NB4 (cell line): ENCODE measurements around the gene KLF18.

ENCODE experiments used
- DNase-seq: peaks from one replicate; pipeline ENCODE4 v3.0.0; 2010; ENCODE audit warnings: low read depth
- H3K4me3 ChIP-seq: one replicate; pipeline ENCODE4 v1.5.1; 2011; ENCODE audit warnings: mild to moderate bottlenecking, low read depth, low read length, moderate library complexity
- CTCF ChIP-seq: IDR thresholded peaks from one replicate; pipeline ENCODE4 v1.5.1; 2012; ENCODE audit warnings: low read depth, low read length
- MAX ChIP-seq: IDR thresholded peaks from 2 replicates; pipeline ENCODE4 v1.6.1; 2011; ENCODE audit warnings: low read depth, low read length
- MYC ChIP-seq: IDR thresholded peaks from 2 replicates; pipeline ENCODE4 v1.6.1; 2011; ENCODE audit warnings: low read depth, low read length
- POLR2A ChIP-seq: IDR thresholded peaks from 2 replicates; pipeline ENCODE4 v1.6.1; 2011; ENCODE audit warnings: mild to moderate bottlenecking; ENCODE audit not compliant: insufficient read length; ENCODE audit errors: extremely low read depth

Gene KLF18

GRCh38 chr1:44114098-44114497 is 27.3 kb downstream of the KLF18 start:
- H3K4me3 ChIP-seq, result no peak overlapping the region
- no peak for DNase-seq
- TF ChIP-seq CTCF, result no peak
- TF ChIP-seq MYC, result no peak

- no peak for TF ChIP-seq MAX
- TF ChIP-seq POLR2A, result no peak
- TF ChIP-seq CTCF, result no peak
- TF ChIP-seq MYC, result no peak
- DNase-seq, result no peak
- no peak overlapping the region for H3K4me3 ChIP-seq
These were observed 28.3 kb downstream of the KLF18 start for GRCh38 chr1:44113095-44113609.

GRCh38 chr1:44112486-44112885 is 28.9 kb downstream of the KLF18 start:
- TF ChIP-seq CTCF (no peak), MAX (no peak), POLR2A (no peak), MYC (no peak)
- H3K4me3 ChIP-seq, result no peak overlapping the region
- DNase-seq, result no peak

GRCh38 chr1:44111861-44112260 is 29.6 kb downstream of the KLF18 start:
- no peak for DNase-seq
- TF ChIP-seq CTCF (no peak), MYC (no peak), POLR2A (no peak), MAX (no peak)

GRCh38 chr1:44110916-44111315 is 30.5 kb downstream of the KLF18 start:
- TF ChIP-seq MAX, result no peak
- no peak for TF ChIP-seq CTCF
- no peak for TF ChIP-seq MYC
- no peak for TF ChIP-seq POLR2A
- H3K4me3 ChIP-seq, result no peak overlapping the region
- DNase-seq, result no peak

More at GRCh38 chr1:44111861-44112260, 29.6 kb downstream of the KLF18 start:
- no peak overlapping the region for H3K4me3 ChIP-seq

GRCh38 chr1:44108971-44109370 is 32.5 kb downstream of the KLF18 start:
- TF ChIP-seq MAX (no peak), CTCF (no peak), MYC (no peak), POLR2A (no peak)
- DNase-seq, result no peak
- H3K4me3 ChIP-seq, result no peak overlapping the region
